HEK293 (cell line): ENCODE results near the gene GREB1L.

Experiments used
- ZNF23 ChIP-seq: fragments of 450-650 bp; formaldehyde crosslinking; IDR thresholded peaks from 2 replicates; pipeline ENCODE4 v1.5.1; 2016; ENCODE audit warnings: missing biosample characterization, missing genetic modification characterization, borderline replicate concordance
- ZNF785 ChIP-seq: fragments of 450-650 bp; formaldehyde crosslinking; IDR thresholded peaks from 2 replicates; pipeline ENCODE4 v1.5.1; 2016; ENCODE audit warnings: missing biosample characterization, missing genetic modification characterization
- TF ChIP-seq, protein P1 (sequence below): fragments of 450-650 bp; formaldehyde crosslinking; IDR thresholded peaks from 2 replicates; pipeline ENCODE4 v1.5.1; 2016; ENCODE audit warnings: missing biosample characterization, missing genetic modification characterization

DNA sequence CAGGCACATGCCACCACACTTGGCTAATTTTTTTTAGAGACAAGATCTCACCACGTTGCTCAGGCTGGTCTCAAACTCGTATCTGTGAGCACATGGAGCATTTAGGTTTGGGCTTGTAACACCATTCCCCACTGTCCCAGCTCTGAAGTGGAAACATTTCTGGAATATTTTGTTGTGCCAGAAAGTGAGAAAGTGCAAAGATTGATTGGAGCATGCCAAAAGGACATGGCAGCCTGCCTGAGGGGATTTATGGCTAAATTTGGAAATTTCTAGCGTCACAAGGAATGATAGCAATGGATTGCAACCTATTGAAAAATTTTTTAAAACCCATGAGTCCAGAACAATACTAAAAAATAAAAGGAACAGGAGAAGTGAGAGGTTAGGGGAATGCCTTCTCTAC lies 221.7 kb downstream of the GREB1L start:
- TF ChIP-seq, protein P1, sequence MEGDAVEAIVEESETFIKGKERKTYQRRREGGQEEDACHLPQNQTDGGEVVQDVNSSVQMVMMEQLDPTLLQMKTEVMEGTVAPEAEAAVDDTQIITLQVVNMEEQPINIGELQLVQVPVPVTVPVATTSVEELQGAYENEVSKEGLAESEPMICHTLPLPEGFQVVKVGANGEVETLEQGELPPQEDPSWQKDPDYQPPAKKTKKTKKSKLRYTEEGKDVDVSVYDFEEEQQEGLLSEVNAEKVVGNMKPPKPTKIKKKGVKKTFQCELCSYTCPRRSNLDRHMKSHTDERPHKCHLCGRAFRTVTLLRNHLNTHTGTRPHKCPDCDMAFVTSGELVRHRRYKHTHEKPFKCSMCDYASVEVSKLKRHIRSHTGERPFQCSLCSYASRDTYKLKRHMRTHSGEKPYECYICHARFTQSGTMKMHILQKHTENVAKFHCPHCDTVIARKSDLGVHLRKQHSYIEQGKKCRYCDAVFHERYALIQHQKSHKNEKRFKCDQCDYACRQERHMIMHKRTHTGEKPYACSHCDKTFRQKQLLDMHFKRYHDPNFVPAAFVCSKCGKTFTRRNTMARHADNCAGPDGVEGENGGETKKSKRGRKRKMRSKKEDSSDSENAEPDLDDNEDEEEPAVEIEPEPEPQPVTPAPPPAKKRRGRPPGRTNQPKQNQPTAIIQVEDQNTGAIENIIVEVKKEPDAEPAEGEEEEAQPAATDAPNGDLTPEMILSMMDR (tag by site-specific recombination), result no peak
- TF ChIP-seq ZNF23 (tag by site-specific recombination), result no peak
- TF ChIP-seq ZNF785 (tag by site-specific recombination), result no peak
